Osteocyte (in vitro differentiated cells): ENCODE measurements around the gene SWI5. TPM values are rescaled to one million over a fixed set of nuclear protein-coding genes. Genes with fewer than 3 reads are reported as not detected.
A peak's percentile ranks its signal among the peaks of the same experiment; 100 is the strongest.

Source experiments
- DNase-seq: peaks from one replicate; pipeline ENCODE4 v3.0.0; 2021; ENCODE audit warnings: mixed read lengths; ENCODE audit not compliant: unreplicated experiment; ENCODE audit errors: extremely low spot score
- H3K27ac Mint-ChIP-seq: one replicate; pipeline ENCODE4 v1.8.0; 2021; ENCODE audit warnings: mild to moderate bottlenecking, mixed read lengths; ENCODE audit not compliant: unreplicated experiment
- H3K27me3 Mint-ChIP-seq: one replicate; pipeline ENCODE4 v1.8.0; 2021; ENCODE audit warnings: mixed read lengths; ENCODE audit not compliant: unreplicated experiment
- H3K36me3 Mint-ChIP-seq: one replicate; pipeline ENCODE4 v1.8.0; 2021; ENCODE audit warnings: mixed read lengths; ENCODE audit not compliant: unreplicated experiment
- H3K4me1 Mint-ChIP-seq: one replicate; pipeline ENCODE4 v1.8.0; 2021; ENCODE audit warnings: mixed read lengths; ENCODE audit not compliant: unreplicated experiment
- H3K4me3 Mint-ChIP-seq: one replicate; pipeline ENCODE4 v1.8.0; 2021; ENCODE audit warnings: mild to moderate bottlenecking, moderate library complexity, mixed read lengths; ENCODE audit not compliant: unreplicated experiment
- H3K9me3 Mint-ChIP-seq: one replicate; pipeline ENCODE4 v1.8.0; 2021; ENCODE audit warnings: mixed read lengths; ENCODE audit not compliant: unreplicated experiment
- total RNA-seq: library from RNA; stranded (reverse); gene quantifications from 2 replicates; pipeline ENCODE4 v1.2.1, GENCODE V29; 2021
- TF ChIP-seq, protein P1 (sequence below): fragments of 200-600 bp; sonication (generic); IDR thresholded peaks from 2 replicates; pipeline ENCODE4 v1.5.0; 2021; ENCODE audit warnings: antibody characterized with exemption, mild to moderate bottlenecking, moderate library complexity

The SWI5 gene
- total RNA-seq, 1 donor from 2014 or later: 24.7 TPM

DNA sequence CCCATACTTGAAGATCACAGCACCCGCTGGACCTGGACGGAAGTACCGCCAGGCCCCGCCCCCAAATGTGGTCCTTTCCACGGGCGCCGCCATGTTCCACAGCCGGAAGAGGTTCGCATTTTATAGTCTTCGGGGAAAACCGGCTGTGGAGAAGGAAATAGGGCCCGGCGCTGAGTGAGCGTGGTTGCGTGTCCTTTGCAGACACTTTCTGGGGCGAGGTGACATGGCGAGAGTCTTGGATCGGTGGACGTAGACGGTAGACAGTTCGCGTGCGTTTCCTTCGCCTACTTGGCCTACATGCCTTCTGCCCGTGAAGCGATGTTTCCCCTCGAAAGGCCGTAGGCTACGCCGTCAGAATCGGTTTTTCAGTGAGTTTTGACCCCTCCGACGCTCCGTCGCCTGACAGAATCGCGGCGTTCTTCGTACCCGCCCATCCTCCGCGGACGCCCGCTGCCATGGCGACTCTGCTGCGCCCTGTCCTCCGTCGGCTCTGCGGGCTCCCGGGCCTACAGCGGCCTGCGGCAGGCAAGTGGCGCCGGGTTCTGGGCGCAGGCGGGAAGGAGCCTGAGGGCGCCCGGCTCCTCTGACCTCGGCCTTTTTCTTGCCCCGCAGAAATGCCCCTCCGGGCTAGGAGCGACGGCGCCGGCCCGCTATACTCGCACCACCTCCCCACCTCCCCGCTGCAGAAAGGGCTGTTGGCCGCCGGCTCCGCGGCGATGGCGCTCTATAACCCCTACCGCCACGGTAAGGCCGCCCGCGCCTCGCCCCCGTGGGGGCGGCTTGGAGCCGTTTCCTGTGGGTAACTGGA lies 46.5 kb downstream of the SWI5 start, which contains the start of the genes COQ4 and TRUB2:
Gene COQ4 (plus strand): TSS at position 436 of the 808 bp plus-strand sequence. CDS start 20 bp downstream, at position 456.
Gene TRUB2 (minus strand): TSS at position 44 of the 808 bp plus-strand sequence. CDS start 39 bp downstream, at position 5.
- Mint-ChIP-seq H3K36me3 (peaks cover 8% of the 10 kb centered on the region), H3K4me1 (peaks cover 18% of the 10 kb centered on the region), H3K4me3 (peak within 1 kb of the TSS; percentile 91), H3K27me3 (no peaks in the 10 kb centered on the region), H3K27ac (peak within 1 kb of the TSS; percentile 99), H3K9me3 (no peaks in the 10 kb centered on the region)
- peak; percentile 97 for DNase-seq
- TF ChIP-seq, protein P1, sequence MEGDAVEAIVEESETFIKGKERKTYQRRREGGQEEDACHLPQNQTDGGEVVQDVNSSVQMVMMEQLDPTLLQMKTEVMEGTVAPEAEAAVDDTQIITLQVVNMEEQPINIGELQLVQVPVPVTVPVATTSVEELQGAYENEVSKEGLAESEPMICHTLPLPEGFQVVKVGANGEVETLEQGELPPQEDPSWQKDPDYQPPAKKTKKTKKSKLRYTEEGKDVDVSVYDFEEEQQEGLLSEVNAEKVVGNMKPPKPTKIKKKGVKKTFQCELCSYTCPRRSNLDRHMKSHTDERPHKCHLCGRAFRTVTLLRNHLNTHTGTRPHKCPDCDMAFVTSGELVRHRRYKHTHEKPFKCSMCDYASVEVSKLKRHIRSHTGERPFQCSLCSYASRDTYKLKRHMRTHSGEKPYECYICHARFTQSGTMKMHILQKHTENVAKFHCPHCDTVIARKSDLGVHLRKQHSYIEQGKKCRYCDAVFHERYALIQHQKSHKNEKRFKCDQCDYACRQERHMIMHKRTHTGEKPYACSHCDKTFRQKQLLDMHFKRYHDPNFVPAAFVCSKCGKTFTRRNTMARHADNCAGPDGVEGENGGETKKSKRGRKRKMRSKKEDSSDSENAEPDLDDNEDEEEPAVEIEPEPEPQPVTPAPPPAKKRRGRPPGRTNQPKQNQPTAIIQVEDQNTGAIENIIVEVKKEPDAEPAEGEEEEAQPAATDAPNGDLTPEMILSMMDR: no peak

DNA sequence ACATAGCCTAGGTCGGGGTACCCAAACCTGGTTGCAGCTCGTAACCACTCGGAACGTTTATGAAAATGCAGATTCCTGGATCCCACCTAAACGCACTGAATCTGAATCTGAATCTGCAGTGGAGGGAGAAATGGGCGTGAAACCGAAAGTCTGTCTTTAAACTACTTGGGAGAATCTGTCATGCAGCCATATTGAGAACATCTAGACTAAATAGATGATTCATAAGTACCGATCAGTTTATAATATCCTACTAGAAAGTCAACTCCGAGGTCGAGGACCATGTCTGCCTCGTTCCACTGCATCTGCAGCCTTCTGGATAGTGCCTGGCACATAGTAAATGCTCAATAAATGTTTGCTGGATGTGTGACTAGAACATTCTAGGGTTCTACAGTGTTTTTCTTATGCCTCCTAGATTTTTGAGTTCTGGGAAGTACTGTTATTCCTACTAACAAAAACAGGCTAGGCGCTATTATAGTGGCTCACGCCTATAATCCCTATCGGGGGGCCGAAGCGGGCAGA lies 47.2 kb downstream of the SWI5 start:
- peak overlapping the region; percentile 99 for H3K27ac Mint-ChIP-seq
- peaks cover 11% of the 10 kb centered on the region for H3K36me3 Mint-ChIP-seq
- H3K4me1 Mint-ChIP-seq: peaks cover 18% of the 10 kb centered on the region
- H3K4me3 Mint-ChIP-seq: peak overlapping the region; percentile 91
- no peaks in the 10 kb centered on the region for H3K27me3 Mint-ChIP-seq
- no peak for DNase-seq
- TF ChIP-seq, protein P1: no peak
- H3K9me3 Mint-ChIP-seq: no peaks in the 10 kb centered on the region

DNA sequence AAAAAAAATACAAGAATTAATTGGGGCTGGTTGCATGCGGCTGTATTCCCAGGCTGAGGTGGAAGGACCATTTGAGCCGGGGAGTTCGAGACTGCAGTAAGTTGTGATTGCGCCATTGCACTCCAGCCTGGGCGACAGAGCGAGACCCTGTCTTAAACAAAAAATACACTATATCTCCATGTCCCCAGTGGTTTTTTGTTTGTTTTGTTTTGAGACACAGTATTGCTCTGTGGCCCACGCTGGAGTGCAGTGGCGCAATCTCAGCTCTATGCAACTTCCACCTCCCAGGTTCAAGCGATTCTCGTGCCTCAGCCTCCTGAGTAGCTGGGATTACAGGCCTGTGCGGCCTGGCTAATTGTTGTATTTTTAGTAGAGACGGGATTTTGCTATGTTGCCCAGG lies 47.7 kb downstream of the SWI5 start:
- DNase-seq: no peak
- Mint-ChIP-seq H3K9me3 (no peaks in the 10 kb centered on the region), H3K27me3 (no peaks in the 10 kb centered on the region), H3K4me3 (peak overlapping the region; percentile 91), H3K36me3 (peaks cover 13% of the 10 kb centered on the region), H3K4me1 (peaks cover 18% of the 10 kb centered on the region), H3K27ac (peak overlapping the region; percentile 99)
- TF ChIP-seq, protein P1: no peak

DNA sequence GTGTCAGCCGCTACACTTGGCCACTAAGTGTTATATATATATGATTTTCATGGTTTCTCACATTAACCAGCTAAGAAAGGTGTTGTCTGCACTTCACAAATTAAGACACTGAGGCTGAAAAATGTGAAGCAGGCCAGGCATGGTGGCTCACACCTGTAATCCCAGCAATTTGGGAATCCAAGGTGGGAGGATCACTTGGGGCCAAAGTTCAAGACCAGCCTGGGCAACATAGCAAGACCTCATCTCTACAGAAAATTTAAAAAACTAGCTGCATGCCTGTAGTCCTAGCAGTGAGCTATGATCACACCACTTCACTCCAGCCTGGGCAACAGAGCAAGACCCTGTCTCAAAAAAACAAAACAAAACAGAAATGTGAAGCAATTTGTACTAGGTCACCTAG lies 48.3 kb downstream of the SWI5 start:
- DNase-seq: no peak
- Mint-ChIP-seq H3K27ac (peak overlapping the region; percentile 6), H3K9me3 (no peaks in the 10 kb centered on the region), H3K4me3 (peak overlapping the region; percentile 16), H3K27me3 (no peaks in the 10 kb centered on the region), H3K36me3 (peaks cover 13% of the 10 kb centered on the region), H3K4me1 (peaks cover 18% of the 10 kb centered on the region)
- TF ChIP-seq, protein P1: no peak

DNA sequence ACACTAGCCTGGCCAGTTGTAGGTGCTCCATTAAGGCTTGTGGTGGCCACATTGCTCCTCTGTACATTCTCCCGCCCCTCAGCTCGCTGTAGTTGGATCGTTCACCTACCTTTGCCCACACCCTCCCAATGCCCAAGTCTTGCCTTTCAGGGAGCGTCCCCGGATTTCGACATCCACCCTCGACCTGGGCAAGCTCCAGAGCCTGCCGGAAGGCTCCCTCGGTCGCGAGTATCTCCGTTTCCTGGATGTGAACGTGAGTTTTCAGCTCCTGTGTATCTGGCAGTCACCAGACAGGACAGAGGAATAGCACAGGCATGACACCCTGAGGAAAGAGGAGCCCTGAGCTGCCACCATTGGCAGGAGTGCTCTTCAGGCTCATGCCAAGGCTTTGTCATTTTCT lies 49.6 kb downstream of the SWI5 start:
- no peak for DNase-seq
- Mint-ChIP-seq H3K27ac (no peak overlapping the region), H3K9me3 (no peaks in the 10 kb centered on the region), H3K4me3 (no peak overlapping the region), H3K36me3 (peaks cover 13% of the 10 kb centered on the region), H3K4me1 (peaks cover 18% of the 10 kb centered on the region), H3K27me3 (no peaks in the 10 kb centered on the region)
- TF ChIP-seq, protein P1: no peak
